ENCODE measurements around the gene ECPAS.

DNA sequence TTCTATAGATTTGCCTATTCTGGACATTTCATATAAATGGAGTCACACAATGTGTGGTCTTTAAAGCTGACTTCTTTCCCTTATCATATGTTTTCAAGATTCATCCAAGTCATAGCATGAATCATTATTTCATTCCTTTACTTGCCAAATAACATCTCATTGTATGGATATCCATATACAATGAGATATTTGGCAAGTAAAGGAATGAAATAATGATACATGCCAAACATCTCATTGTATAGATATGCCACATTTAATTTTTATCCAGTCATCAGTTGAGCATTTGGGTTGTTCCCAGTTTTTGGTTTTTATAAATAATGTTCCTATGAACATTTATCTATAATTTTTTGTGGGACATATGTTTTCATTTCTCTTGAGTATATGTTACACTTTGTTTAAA lies 133.6 kb downstream of the ECPAS start:
- no peak for TF ChIP-seq ARNTL (CRISPR knock-in tag; IDR thresholded peaks at IDR 0.05; ENCODE audit: borderline replicate concordance, low read depth)
- no peak for TF ChIP-seq RARB (CRISPR knock-in tag; IDR thresholded peaks at IDR 0.05)
- TF ChIP-seq ISL1 (CRISPR knock-in tag; IDR thresholded peaks at IDR 0.05): no peak
- TF ChIP-seq ZFP30 (CRISPR knock-in tag; IDR thresholded peaks at IDR 0.05): no peak
